Caki2 (cell line): ENCODE measurements around the gene GLIS2. TPM values are rescaled to one million over a fixed set of nuclear protein-coding genes. Genes with fewer than 3 reads are reported as not detected.

ENCODE experiments used
- DNase-seq: peaks from one replicate; pipeline ENCODE4 v3.0.0-alpha.2; 2015; ENCODE audit warnings: low read depth
- in situ Hi-C: cut with HindIII; loops from 2 replicates; pipeline ENCODE4 v1.10.0; 2016; ENCODE audit warnings: low sequenced_read_pairs, low pct_unique_long_range_greater_than_20kb, mixed read lengths
- total RNA-seq: library from RNA; depleted of rRNA; stranded (reverse); fragments of >200 nt; shearing (Covaris generic); gene quantifications from 2 replicates; pipeline ENCODE4 v1.2.3, GENCODE V29; 2014; ENCODE audit warnings: low replicate concordance; rRNA removed

The GLIS2 gene
- 5.7 and 7.4 TPM in 2 replicates for total RNA-seq

DNA sequence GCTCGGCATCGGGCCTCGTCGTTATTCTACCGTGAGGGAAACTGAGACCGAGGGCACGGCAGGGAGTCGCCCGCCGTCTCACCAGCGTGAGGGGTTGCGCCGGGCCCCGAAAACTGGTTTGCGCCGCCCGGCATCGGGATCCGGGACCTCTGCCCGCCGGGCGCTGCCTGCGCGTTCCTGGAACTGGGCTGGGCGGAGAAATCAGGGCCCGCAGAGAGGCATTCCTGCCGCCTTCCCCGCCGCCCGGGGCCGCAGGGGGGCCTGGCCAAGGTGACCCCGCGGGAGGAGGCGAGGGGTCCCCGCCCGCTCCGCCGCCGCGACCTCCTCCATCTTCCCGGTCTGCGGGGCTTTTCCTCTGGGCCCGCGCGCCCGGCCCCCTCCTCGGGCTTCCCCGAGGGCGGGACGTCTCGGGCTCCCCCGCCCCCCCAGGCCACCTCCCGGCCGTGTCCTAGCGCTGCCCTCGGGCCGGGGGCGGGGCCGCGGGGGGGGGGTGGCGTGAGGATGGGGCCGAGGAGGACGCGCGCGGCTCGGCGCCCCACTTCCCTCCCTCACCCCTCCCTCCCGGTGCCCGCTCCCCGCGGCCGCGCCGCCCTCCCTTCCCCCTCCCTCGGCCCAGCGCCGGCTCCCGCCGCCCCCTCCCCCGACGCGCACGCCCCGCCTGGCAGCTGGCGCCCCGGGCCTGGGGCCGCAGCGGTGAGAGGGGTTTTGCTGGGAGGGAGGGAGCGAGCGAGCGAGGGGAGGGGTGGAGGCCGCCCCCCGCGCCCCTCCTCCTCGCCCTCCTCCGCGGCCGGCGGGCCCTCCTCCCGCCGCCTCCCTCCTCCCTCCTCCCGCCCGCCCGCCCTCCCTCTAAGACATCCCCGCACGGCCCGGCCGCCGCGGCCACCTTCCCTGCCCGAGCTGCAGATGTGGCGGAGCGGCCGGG is at the start of gene GLIS2:
Gene GLIS2 (plus strand): TSS at position 882 of the 922 bp plus-strand sequence. CDS start 16,214 bp downstream, outside the sequence.
- in situ Hi-C loops = no loop called here
- peak; percentile 86 for DNase-seq

DNA sequence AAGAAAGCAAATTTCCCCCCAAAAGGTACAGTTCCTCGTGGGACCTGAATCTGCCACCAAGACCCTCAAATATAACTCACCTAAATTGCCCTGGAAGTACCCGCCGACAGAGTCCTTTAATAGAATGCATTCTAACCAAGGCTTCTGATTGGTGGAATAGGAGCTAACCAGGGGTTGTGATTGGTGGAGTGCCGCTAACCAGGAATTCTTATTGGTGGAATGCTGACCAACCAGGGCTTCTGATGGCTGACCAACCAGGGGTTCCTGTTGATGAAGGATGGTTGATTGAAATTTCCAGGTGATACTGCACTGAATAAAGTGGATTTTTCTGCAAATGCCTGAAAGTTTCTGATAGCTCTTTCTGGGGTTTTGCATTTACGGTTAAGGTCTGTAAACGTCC is 49.5 kb upstream of the GLIS2 start:
- in situ Hi-C loops = no loop called here
- DNase-seq = peak; percentile 38

DNA sequence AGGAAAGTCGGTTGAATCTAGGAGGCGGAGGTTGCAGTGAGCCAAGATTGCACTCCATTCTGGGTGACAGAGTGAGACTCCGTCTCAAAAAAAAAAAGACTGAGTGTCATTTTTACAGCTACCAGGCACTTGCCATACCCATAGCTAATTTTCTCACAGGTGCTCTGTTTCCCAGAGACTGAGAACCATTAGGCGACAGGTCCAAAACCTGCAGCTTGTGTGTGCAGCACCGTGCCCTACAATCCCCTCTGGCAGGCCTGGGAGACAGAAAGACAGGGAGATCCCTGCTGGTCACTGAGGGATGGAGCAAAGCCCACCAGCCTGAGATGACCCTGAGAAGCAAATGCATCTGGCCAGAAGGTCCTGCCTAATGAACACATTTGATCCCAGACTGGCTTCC is 45.8 kb upstream of the GLIS2 start:
- DNase-seq = no peak
- in situ Hi-C loops = no loop called here

DNA sequence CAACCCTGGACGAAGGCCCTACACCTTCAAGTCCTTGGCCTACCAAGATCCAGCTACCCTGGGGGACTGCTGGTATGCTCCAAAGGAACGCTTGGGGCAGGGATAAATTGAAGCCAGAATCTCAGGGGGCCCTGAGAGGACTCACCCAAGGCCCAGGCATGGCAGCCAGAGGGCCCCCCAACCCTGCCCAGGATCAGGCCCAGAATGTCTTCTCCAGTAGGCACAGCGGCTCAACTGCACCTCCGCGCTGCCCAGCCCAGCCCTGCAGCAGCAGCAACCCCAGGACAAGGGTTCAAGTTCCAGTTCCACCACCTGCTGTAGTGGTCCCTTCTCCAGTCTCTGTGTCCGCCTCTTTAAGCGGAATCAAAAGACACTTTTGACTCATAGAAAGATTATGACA is 45.3 kb upstream of the GLIS2 start:
- in situ Hi-C loops = no loop called here

DNA sequence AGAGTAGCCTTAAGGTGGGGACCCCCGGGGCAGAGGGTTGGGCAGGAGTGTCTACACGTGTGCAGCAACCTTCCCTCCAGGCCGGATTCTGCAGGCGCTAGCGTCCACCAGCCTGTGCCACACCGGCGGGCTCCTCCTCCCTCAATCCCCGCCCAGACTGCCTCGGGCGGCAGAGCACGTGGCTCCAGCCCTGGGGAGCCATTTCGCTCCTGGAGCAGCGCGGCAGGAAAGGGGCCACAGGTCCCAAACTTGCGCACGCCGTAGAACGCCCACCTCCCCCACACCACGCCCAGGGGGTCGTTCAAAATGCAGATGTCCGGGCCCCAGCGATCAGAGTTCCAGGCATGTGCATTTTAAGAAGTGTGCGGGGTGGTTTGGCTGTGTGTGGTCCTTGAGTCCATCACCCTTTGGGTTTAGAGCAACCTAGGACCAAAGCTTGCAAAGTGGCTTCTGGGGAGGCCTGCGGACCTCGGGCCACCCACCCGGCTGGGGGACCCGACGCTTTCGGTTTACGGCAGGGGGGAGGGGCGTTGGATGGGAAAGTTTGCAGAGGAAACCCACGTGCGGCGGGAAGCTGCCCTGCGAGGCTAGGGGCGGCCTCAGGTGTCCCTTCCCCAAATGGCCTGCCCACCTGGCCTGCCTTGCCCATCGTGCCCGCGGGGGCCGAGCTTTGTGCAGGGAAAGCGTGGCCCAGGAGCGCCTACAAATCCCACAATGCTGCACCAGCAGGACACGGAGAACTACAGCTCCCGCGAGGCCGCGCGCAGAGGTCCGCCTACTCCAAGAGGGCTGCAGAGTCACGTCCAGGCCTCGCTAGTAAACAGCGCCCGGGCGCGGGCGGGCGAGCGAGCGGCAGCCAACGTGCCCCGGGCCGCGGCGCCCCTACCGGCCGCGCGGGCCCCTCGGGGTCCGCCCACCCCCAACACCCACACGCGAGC is 44.4 kb upstream of the GLIS2 start:
- in situ Hi-C loops = no loop called here
- DNase-seq = peak; percentile 92

More for the DNA sequence above, 45.3 kb upstream of the GLIS2 start:
- DNase-seq = no peak

DNA sequence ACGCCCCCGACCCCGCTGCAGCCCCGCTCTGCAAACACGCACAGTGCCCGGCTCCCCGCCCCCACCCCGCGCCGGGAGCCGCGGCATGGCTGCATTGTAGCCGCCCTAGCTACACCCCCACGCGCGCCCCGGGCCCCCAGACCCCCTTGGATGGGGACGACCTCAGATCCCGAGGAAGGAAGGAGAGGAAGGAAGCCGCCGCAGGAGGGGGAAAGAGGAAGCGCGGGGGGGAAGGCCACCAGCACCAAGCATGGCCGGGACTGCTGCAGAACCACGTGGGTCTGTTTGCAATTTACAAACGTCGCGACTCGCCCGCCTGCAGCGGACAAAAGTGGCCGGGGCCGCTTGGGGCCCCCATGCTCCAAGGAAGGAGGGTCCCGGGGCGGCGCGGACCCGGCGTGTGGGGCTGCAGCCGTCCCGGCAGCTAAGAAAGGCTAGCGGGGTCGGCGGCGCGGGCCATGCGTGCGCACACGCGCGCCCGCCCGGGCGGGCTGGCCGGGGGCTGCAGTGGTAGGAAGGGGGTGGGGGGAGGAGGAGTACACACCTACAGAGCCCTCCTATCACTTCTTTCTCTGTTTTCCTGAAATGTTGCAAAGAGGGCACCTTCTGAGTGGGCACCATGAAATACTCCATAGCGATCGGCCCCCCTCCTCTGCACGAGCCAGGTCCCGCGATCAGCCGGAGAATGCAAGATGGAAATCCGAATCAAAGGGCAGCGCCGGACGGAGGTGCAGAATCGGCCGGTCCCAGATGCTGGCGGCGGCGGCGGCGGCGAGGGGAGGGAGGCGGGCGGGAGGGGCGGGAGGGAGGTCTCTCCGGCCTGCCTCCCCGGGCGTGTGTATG is 43.5 kb upstream of the GLIS2 start:
- in situ Hi-C loops = no loop called here
- DNase-seq = peak; percentile 73

DNA sequence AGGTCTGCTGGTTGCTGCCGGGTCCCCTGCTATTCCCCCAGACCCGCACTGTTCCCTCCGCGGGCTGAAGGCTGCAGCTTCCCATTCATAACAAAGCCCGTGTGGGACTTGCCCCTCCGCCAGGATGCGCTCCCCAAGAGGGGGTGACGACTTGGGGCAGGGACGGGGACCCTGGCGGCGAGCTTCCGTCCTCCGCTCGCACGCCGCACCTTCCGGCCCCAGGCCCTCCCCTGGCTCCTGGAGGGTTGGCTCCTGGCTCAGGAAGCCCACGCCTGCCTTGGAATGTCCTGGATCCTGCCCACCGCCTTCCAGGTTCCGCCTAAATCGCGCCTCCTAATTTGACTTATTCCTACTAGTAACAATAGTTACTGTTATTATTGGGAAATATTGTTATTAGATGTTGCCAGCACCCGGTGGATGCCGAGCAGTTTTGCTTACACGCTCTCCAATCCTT is 42.0 kb upstream of the GLIS2 start:
- in situ Hi-C loops = no loop called here
- peak; percentile 85 for DNase-seq

DNA sequence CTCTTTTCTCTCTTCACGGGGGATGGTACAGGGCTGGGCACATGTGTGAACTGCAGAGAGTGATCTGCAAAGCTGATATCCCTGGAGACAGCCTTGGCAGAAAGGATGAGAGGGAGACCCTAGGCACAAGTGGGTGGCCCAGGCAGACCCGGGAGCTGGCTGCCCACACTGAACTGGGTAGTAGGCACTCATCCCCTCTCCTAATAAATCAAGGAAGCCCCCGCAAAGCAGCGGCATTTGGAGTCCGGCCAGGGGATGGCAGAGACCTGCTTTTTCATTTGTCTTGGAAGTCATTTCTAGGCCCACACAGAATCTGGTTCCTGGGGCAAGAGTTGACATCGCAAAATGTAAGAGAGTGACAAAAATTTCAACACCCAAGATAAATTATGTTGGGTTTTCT is 40.0 kb upstream of the GLIS2 start:
- DNase-seq = no peak
- in situ Hi-C loops = no loop called here

DNA sequence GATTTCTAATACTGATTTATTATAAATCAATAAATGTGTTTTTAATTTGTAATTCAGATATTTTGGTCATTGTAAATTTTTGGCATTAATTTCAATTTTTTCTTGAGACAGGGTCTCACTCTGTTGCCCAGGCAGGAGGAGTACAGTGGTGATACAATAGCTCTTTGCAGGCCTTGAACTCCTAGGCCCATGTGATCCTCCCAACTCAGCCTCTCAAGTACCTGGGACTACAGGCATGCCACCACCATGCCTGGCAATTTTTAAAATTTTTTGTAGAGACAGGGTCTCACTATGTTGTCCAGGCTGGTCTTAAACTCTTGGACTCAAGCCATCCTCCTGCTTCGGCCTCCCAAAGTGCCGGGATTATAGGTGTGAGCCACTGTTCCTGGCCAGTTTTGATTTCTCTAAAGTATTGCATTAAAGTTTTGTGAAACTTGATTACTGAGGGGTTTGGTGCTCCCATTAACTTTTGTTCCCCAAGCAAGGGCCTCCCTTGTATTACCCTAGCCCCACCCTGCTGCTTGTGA is 37.8 kb upstream of the GLIS2 start:
- in situ Hi-C loops = no loop called here
- no peak for DNase-seq

DNA sequence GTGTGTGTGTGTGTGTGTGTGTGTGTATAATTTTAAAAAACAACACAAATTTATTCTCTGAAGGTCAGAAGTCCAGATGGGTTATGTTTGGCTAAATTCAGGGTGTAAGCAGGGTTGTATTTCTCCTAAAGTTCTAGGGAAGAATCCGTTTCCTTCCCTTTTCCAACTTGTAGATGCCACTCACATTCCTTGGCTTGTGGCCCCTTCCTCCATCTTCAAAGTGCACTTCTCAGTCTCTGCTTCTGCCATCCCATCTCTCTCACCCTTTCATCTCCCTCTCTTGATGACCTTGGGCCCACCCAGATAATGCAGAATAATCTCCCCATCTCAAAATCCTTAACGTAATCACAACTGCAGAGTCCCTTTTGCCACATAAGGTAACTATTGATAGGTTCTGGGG is 35.2 kb upstream of the GLIS2 start:
- in situ Hi-C loops = no loop called here

DNA sequence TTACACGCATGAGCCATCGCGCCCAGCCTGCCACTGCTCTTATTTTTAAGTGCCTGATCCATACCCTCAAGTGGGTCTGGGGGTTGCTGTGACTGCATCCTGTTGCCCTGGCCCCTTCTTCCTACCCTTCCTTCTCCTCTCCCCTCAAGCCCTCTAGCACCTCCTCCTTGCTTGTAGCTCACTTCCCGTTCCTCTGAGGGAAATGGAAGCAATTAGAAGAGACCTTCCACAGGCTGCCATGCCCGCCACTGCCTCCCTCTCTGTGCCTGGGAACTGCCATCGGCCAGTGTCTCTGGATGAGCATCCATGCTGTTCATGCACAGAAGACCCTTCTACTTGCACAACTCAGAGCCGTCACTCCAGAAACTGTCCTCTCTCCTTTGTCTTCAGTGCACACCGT is 32.4 kb upstream of the GLIS2 start:
- DNase-seq = no peak
- in situ Hi-C loops = no loop called here

More for the DNA sequence above, 35.2 kb upstream of the GLIS2 start:
- DNase-seq = no peak

DNA sequence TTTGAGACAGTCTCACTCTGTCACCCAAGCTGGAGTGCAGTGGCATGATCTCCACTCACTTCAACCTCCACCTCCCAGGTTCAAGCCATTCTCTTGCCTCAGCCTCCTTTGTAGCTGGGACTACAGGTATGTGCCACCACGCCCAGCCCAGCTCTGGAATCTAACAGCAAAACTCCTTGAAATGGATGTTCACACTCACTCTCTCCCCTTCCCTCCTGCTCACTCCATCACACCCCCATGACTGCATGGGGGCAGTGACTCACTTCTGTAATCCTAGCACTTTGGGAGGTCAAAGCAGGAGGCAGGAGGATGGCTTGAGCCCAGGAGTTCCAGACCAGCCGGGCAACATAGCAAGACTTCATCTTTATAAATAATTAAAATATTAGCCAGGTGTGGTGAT is 31.9 kb upstream of the GLIS2 start:
- in situ Hi-C loops = no loop called here
- no peak for DNase-seq

DNA sequence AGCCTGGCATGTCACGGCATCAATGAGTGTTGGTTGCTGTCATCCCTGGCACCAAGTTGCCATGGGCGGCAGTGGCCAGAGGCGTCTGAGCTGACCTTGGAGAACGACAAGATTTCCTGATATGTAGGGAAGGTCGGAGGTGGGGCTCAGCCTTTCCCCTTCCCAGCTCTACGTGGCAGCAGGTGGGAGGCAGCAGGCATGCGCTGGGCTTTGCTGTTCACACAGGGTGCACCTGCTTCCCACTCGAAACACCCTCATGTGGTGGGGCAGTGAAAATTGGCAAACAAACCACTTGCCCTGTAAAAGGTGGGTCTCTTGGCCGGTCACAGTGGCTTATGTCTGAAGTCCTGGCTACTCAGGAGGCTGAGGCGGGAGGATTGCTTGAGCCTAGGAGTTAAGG is 30.7 kb upstream of the GLIS2 start:
- in situ Hi-C loops = no loop called here

DNA sequence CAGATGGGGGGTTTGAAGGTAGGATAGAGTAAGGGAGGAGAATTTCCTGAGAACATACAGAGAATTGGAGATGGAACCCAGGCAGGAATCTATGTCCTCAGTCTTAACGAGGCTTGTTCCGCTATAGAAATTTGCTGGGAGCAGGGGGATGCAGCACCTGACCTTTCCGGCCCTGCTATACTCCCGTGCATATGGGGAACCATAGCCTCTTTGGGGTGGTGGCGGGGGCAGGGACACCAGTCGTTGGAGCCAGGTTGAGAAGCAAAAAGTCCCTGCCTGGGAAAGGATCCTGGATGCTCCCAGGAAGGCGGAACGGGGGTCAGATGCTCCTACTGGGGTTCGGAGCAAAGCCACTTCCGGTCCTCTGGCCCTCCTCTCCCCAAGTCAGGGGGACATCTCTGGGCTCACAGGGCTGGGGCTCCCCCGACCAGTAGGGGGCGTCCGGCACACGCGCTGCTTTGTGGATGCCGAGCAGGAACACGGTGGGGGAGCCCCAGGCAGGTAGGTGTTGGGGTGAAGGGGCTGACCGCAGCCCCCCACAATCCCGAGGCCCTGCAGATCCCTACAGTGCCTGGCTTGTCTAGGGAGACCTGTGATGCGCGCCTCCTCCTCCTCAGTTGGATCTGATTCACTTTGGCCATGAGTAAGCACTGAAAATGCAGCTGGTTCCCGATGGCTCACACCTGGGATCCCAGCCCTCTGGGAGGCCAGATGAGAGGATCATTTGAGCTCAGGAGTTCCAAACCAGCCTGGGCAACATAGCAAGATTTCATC is 27.5 kb upstream of the GLIS2 start:
- in situ Hi-C loops = no loop called here
- DNase-seq = peak; percentile 64

More for the DNA sequence above, 30.7 kb upstream of the GLIS2 start:
- DNase-seq = no peak

DNA sequence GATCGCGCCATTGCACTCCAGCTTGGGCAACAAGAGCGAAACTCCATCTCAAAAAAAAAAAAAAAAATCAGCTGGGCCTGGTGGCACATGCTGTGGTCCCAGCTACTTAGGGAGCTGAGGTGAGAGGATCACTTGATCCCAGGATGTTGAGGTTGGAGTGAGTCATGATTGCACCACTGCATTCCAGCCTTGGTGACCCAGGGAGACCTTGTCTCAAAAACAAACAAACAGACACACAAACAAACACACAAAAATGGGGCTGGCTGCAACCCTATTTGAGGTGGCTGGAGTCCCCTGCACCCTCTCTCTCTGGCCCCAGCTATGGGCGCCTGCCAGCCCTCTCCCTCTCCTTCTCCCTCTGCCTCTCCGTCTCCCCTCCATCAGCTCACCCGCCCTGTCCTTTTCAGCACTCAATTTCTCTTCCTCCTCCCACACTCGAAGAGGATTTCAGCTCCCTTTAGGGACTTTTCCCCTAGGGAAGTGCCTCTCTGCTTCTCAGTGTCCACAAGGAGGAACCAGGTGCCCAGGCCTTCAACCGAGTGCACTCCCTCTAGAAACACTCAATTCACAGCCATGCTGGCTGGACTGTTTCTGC is 25.5 kb upstream of the GLIS2 start:
- in situ Hi-C loops = no loop called here

DNA sequence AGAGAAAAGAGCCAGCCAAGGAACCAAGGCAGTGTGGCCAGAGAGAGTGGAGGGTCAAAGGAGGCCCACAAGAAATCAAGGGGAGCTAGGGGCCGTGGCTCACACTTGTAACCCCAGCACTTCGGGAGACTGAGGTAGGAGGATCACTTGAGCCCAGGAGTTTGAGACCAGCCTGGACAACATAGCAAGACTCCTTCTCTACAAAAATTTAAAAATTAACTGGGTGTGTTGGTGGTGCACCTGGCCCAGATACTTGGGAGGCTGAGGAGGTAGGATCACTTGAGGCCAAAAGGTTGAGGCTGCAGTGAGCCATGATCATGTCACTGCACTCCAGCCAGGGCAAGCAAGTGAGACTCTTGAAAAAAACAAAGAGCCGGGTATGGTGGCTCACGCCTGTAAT is 24.2 kb upstream of the GLIS2 start:
- no peak for DNase-seq
- in situ Hi-C loops = no loop called here

More for the DNA sequence above, 25.5 kb upstream of the GLIS2 start:
- peak; percentile 95 for DNase-seq
